Stimulated activated CD4-positive, alpha-beta T cell treated with anti-CD3 and anti-CD28 coated beads, Interleukin-2, amount 100 ng/mL, for 24 hours (primary cell): Measurements from ENCODE around the gene SUGT1.
"Not testable (repeated sequence)": the region's sequence is repeated elsewhere in the genome, so short reads cannot be mapped to it uniquely, and the experiment has no call there.

ENCODE experiments used
- DNase-seq, 2 donors: peaks; one replicate each; pipeline ENCODE4 v3.0.0-alpha.2; 2020

The SUGT1 gene

DNA sequence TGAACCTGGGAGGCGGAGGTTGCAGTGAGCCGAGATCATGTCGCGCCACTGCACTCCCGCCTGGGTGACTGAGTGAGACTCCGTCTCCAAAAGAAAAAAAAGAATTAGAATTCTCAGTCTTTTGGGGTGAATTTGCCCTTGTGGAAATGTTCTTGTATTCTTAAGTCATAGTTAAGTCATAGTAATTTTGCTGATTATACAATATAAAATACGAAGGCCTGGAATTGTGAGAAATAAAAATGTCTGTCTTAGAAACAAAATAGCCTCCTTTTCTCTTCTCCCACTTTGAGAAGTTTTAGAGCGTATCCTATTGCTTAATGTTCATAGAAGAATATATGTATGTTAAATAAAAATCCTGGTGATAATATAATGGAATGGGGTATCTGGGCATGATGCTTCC lies 18.1 kb downstream of the SUGT1 start:
- DNase-seq: no peak

DNA sequence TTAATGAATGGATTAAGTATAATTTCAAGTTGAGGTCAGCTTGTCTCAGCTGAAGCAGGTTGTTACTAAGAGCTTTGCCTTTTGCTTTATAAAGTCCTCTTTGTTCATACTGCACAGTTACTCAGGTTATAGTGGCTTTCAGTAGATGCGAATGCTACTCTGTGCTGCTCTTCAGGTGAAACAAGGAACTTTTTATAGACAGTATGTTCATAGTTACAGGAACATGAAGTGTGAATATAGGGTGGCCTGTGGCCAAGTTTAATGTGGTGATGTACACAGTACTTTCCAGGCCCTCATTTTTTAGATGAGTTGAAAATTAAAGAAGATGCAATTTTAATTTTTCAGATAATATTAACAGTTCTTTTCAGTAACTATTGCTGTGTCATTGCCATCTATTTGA lies 20.8 kb downstream of the SUGT1 start:
- no peak for DNase-seq

DNA sequence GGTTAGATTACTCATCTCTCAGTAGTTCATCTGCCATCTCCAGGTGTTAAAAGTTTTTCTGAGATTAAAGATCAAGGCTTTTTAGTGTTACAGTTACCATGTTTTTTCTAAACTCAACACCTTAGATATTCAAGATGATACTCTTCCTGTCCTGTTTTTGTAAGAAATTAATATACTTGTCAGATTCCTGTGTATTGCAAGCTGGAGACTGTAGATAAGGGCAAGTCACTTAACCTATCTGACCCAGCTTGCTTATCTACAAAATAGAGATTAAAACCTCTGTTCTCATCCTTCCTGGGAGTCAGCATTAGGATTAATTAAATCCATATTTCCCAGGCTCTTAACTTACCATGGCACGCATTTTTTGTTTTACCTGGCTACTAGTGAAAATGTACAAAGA lies 25.2 kb downstream of the SUGT1 start:
- DNase-seq: no peak

GRCh38 chr13:52685806-52686205 lies 33.2 kb downstream of the SUGT1 start:
- not testable (repeated sequence) for DNase-seq

GRCh38 chr13:52686376-52686775 lies 33.7 kb downstream of the SUGT1 start:
- DNase-seq: no peak

GRCh38 chr13:52695856-52696255 lies 43.2 kb downstream of the SUGT1 start:
- no peak for DNase-seq

DNA sequence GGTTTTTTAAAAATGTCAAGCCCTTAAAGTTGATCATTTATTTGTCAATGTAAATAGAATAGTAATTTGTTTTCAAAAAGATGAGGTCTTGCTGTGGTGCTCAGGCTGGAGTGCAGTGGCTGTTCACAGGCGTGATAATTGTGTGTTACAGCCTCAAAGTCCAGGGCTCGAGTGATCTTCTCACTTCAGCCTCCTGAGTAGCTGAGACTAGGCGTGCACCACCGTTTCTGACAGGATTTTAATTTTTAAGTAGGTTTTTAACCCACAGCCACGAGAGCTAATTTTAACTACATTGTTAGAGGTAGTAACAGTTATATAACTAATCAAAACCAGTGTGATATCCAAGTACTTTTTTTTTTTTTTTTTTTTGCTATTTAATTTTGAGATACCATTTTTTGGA lies 43.9 kb downstream of the SUGT1 start:
- DNase-seq: no peak

DNA sequence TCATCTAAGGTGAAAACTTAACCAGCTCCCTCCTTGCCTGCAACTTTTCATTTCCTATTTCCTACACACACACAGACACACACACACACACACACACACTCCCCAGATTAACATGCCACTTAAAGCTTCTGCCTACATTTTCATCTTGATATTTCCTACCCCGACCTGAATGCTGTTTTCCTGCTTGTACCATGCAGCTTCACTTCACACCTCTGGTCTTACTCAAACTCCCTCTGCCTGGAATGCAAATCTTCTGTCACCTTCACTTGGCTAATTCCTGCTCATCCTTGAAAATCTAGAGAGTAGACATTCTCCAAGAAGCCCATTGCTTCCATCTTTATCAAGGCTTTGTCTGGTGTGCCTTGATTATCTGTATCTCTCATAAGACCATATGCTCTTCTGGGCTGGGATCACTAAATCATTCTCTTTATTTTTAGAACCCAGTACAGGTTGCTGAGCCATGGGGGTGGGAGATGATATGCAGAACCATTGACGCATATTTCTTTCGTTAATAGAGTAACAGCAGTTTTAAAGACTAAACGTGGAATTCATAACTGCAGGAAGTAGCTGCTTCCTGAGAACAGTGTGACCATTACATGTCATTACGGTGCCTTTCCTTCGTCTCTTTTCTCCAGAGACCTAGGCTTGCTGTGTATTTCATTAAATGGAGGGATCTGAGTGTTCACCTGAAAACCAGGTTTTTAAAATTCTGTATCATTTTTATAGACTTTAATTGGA lies 49.3 kb downstream of the SUGT1 start:
- DNase-seq: no peak

DNA sequence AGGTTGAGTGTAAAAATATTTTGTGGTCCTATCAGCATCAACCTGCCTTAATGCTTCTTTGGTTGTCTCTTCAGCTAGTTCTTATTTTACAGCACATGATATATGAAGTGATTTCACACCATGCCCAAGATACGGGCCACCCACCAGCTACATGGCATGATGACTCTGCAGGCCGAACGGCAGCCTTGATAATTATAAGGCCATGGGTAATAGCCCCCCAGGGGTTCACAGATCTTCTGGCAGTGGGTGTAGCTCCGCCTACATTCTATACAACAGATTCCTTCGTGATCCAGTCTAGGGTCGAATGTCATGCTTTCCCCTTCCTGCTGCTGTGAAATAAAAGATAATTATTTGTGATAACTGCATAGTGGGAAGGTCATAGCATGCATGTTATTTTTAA lies 50.8 kb downstream of the SUGT1 start:
- DNase-seq: no peak

- DNase-seq: no peak
Observed at GRCh38 chr13:52706081-52706480, 53.4 kb downstream of the SUGT1 start.

DNA sequence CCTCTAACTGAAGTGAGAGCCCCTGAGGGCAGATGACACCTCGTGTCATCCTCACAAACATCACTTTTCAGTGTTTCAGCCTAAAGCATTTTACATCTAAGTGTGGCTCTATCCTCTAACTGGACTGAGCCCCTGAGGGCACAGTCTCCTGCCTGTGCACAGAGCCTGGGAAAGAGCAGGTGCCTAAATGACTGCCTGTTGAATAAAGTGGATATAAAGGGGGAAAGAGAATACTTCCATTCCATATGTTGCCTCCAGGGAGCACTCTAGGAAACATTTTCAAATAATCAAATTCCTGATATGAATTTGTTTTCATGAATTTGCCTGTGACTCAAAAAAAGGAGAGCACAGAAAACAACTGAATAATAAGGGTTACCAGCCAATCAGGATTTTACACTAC lies 54.7 kb downstream of the SUGT1 start:
- no peak for DNase-seq

- DNase-seq: not testable (repeated sequence)
Observed at GRCh38 chr13:52708266-52708665, 55.6 kb downstream of the SUGT1 start.

DNA sequence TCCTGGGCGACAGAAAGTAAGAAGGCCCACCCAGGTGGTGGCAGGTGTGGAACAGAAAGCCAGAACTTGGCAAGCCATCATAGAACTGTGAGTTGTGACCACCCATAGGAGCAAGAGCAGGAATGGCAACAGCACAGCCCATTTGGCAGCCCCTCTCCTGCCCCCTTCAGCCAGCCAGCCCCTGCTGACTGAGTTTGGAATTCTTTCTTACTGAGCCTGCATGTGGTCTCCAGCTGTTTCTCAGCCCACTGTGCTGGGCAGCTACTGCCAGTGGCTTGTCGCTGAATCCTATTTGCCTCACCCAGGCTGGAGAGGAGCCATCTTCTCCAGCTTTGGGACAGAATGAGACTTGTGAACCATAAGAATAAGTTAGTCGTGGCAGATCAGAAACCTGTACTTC lies 58.6 kb downstream of the SUGT1 start:
- DNase-seq: no peak

DNA sequence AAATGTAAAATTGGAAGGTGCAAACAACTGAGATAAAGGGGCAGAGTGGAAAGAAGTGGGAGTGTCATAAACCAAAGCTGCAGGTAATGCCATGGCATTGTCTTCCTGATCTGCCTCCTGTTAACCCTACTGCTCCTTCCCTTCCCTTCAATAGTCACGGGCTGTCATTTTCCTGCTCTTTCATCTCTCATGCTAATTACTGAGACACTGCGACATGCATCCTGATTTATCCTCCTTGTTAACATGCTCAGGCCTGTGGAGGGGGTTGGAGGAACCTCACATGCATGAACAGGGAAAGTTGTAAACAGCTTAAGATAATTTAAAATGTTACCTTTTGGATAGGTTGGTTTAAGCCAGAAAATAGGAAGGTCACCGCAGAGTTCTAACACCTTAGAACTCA lies 59.7 kb downstream of the SUGT1 start:
- DNase-seq: no peak

- DNase-seq: no peak
Observed at GRCh38 chr13:52713894-52714293, 61.3 kb downstream of the SUGT1 start.

DNA sequence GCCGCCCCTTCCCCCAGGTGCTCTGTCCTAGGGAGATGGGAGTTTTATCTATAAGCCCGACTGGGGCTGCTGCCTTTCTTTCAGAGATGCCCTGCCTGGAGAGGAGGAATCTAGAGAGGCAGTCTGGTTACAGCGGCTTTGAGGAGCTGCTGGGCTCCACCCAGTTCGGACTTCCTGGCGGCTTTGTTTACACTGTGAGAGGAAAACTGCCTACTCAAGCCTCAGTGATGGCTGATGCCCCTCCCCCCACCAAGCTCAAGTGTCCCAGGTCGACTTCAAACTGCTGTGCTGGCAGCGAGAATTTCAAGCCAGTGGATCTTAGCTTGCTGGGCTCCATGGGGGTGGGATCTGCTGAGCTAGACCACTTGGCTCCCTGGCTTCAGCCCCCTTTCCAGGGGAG lies 68.3 kb downstream of the SUGT1 start:
- not testable (repeated sequence) for DNase-seq

DNA sequence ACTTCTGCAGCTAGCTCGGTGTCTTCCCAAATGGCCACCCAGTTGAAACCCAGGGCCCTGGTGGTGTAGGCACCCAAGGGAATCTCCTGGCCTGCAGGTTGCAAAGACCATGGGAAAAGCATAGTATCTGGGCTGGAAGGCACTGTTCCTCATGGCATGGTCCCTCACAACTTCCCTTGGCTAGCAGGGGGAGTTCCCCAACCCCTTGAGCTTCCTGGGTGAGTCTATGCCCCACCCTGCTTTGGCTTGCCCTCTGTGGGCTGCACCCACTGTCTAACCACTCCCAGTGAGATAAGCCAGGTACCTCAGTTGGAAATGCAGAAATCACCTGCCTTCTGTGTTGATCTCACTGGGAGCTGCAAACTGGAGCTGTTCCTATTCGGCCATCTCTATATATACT lies 68.7 kb downstream of the SUGT1 start:
- DNase-seq: not testable (repeated sequence)

DNA sequence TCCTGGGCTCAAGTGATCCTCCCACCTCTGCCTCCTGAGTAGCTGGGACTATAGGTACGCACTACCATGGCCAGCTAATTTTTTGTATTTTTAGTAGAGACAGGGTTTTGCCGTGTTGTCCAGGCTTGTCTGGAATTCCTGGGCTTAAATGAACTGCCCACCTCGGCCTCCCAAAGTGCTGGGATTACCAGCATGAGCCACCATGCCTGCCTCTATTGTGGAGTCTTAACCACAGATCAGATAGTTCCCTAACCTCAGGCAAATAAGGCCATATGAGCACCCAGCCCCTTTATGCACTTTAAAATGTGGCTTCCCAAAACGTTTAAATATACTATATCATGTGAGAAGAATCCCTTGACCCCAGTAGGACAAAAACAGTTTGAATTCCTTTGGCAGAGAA lies 70.5 kb downstream of the SUGT1 start:
- no peak for DNase-seq

GRCh38 chr13:52725302-52725701 lies 72.7 kb downstream of the SUGT1 start:
- DNase-seq: no peak

DNA sequence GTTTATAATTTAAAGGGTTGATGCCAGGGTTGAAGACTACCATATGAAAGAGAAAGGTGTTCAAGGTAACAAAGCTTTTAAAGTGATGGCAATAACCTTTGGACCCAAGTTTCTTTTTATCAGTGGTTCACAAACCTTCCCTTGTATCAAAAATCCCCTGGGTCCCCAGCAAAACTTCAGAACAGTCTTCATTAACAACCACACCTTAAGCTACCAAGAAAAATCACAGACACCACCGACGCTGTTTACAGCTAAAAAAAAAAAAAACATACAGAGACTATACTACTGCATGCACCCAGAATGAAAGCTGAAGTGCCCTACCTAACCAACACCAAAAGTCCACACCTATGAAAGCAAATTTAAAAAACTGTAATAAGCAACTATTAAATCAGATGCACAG lies 73.6 kb downstream of the SUGT1 start:
- no peak for DNase-seq

DNA sequence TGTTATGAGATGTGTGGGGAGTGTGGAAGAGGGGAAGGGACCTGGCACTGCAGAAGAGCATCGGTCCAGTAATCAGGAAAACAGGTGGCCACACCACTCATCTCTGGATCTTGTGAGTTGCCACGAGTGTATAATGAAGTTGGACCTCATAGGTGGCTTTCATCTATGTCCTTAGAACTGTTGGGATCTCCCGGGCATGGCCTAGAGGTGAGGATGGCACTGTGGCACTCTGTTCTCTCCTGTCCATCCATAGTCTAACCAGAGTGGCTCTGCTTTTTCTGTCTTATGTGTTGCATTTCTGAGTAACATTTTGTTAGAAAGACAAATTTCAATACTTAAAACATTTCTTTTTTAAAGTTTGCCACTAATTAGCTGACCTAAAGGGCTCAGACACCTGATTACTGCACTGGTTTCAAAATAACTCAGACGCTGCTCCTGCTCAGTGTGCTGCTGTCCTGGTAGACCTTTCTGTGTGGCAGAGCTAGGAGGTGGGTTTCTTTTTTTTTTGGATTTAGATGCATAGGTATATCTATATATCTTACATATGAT lies 81.5 kb downstream of the SUGT1 start:
- DNase-seq: no peak

DNA sequence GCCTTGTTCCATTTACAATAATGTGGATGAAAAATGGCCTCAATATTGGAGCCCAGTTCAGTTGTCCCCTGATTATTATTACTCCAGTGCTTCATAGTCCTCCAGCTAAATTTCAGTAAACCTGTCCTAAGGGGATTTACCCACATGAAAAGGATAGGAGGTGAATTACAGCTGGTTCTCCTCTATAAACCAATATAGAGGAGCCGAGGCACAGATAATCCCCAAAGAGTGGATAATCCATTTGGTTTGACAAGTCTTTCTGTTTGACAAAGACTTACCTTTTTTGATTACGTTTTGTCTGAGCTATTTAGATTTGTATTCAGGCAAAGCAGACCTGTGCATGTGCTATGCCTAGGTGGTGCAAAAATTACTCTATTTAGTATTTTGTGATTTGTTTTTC lies 84.3 kb downstream of the SUGT1 start:
- DNase-seq: no peak

DNA sequence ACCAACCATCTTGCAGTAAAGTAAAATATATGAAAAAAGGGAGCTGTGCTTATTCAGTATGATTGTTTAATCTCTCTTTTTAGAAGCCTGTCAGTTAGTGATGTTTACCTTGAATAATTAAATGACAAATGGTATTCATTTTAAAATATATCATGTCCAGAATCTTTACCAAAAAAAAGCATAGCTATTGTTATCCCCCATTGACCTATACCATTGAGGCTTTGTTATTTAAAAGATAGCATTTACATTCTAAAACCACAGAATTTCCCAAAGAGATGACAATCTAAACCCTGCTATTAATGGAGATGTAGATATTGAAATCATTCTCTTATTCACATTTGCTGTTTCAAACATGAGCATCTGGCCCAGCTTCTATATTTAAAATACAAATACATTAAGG lies 84.8 kb downstream of the SUGT1 start:
- DNase-seq: no peak

- DNase-seq: no peak
Observed at GRCh38 chr13:52737965-52738364, 85.3 kb downstream of the SUGT1 start.
